ENCODE data around the gene ANKRD26. TPM values are rescaled to one million over a fixed set of nuclear protein-coding genes. Genes with fewer than 3 reads are reported as not detected.

ANKRD26 gene
- polyA plus RNA-seq, 2 of the 4 experiments (the other 2 are of a cell fraction): 4.0 to 4.1 TPM

GRCh38 chr10:27108165-27108564 is 7.9 kb upstream of the ANKRD26 start:
- FAIRE-seq (no peak), ATAC-seq (no peak), DNase-seq (ENCODE audit: low read depth in 1 of 2, low spot score in 1 of 2) (no peak)
- CTCF ChIA-PET: no interaction called here
- Histone ChIP-seq H3K9me3 (no peaks in the 10 kb centered on the region), H3K4me1 (no peaks in the 10 kb centered on the region; the same call in 2 of the 3 replicates), H3K4me2 (no peak overlapping the region), H3K27ac (no peak overlapping the region), H3K4me3 (no peak overlapping the region)
- POLR2A ChIA-PET: no interaction called here
- TF ChIP-seq KDM1A (IDR thresholded peaks at IDR 0.05; ENCODE audit: low read depth): no peak
- no peak for TF ChIP-seq HOXA7 (CRISPR knock-in tag; IDR thresholded peaks at IDR 0.05)
- no peak for TF ChIP-seq GATA3 (IDR thresholded peaks at IDR 0.05; ENCODE audit: borderline replicate concordance)
- TF ChIP-seq EHF (CRISPR knock-in tag; IDR thresholded peaks at IDR 0.05): no peak
- TF ChIP-seq BHLHE40 (IDR thresholded peaks at IDR 0.05; ENCODE audit: low read depth, low read length): no peak
- no peak for TF ChIP-seq RARB (CRISPR knock-in tag; IDR thresholded peaks at IDR 0.05)
- TF ChIP-seq, protein P1, sequence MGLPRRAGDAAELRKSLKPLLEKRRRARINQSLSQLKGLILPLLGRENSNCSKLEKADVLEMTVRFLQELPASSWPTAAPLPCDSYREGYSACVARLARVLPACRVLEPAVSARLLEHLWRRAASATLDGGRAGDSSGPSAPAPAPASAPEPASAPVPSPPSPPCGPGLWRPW (IDR thresholded peaks at IDR 0.05): no peak
- no peak for TF ChIP-seq ATOH8 (CRISPR knock-in tag; IDR thresholded peaks at IDR 0.05; ENCODE audit: low read depth)
- no peak for TF ChIP-seq CBX2 (IDR thresholded peaks at IDR 0.05; ENCODE audit: borderline replicate concordance, low read depth)
- 81% methylated on average over 3 of the region's 3 CpGs for WGBS (ENCODE audit: missing lambda C conversion rate)

DNA sequence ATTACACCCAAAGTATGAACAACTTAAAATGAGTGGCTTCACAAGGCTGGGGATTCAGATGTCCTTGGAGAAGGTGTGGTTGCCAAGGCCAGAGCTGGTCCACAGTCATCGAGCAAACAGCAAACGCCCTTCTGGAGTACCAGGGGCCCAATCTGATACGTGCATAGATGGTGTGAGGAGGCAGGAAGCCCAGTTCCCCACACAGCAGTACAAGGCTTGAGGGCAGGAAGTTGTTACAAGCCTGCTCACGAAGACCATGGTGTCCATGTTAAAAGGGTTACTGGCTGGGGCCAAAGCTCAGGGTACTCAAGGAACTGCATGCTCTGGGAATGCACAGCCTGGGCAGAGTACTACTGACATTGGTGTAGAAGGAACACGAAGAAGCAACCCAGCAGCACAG is 4.6 kb upstream of the ANKRD26 start:
- ChIA-PET POLR2A (no interaction called here), CTCF (no interaction called here)
- H3K27ac ChIP-seq: no peak overlapping the region
- WGBS (ENCODE audit: missing lambda C conversion rate): 90% methylated on average over 5 of the region's 5 CpGs
- DNase-seq (ENCODE audit: low read depth in 1 of 2, low spot score in 1 of 2) (no peak), ATAC-seq (no peak), FAIRE-seq (no peak)
- no peak overlapping the region for H3K4me2 ChIP-seq
- H3K4me1 ChIP-seq: no peaks in the 10 kb centered on the region
- TF ChIP-seq TP53 (CRISPR knock-in tag; IDR thresholded peaks at IDR 0.05): no peak
- TF ChIP-seq CHD4 (IDR thresholded peaks at IDR 0.05; ENCODE audit: borderline replicate concordance): no peak
- TF ChIP-seq RFX5 (IDR thresholded peaks at IDR 0.05): no peak
- TF ChIP-seq ESRRA (IDR thresholded peaks at IDR 0.05; ENCODE audit: borderline replicate concordance, low read length): no peak
- no peak for TF ChIP-seq EHF (CRISPR knock-in tag; IDR thresholded peaks at IDR 0.05)
- TF ChIP-seq, protein P2, sequence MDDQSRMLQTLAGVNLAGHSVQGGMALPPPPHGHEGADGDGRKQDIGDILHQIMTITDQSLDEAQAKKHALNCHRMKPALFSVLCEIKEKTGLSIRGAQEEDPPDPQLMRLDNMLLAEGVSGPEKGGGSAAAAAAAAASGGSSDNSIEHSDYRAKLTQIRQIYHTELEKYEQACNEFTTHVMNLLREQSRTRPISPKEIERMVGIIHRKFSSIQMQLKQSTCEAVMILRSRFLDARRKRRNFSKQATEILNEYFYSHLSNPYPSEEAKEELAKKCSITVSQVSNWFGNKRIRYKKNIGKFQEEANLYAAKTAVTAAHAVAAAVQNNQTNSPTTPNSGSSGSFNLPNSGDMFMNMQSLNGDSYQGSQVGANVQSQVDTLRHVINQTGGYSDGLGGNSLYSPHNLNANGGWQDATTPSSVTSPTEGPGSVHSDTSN (IDR thresholded peaks at IDR 0.05): no peak
- no peak for TF ChIP-seq ZC3H11A (IDR thresholded peaks at IDR 0.05)
- TF ChIP-seq HOXB13 (CRISPR knock-in tag; IDR thresholded peaks at IDR 0.05; ENCODE audit: low read depth): no peak
- TF ChIP-seq CHD2 (IDR thresholded peaks at IDR 0.05; ENCODE audit: low read length, partially characterized antibody): no peak
- no peak overlapping the region for H3K4me3 ChIP-seq
- H3K9me3 ChIP-seq: no peaks in the 10 kb centered on the region

DNA sequence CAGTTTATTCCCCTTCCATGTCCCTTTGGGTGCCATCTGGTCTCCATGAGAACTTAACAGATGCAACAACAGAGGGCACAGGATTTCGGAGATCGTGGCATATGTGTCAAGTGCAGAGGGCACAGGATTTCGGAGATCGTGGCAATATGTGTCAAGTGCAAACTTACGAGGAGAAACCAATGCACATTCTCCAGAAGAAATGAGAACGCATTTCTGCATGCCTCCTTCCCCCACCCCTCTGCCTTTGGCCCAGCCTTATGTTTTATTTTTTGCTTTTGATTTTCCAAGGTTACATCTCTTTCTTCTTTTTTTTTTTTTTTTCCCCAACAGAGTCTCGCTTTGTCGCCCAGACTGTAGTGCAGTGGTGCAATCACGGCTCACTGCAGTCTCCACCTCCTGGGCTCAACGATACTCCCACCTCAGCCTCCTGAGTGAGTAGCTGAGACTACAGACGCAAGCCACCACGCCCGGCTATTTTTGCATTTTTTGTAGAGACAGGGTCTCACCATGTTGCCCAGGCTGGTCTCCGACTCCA is 586 bp upstream of the ANKRD26 start:
- Histone ChIP-seq H3K4me1 (0 out of 3 replicates have a peak, but pooled peaks cover 4% of the 10 kb centered on the region), H3K4me2 (peak overlapping the region; percentile 84), H3K9me3 (no peaks in the 10 kb centered on the region), H3K4me3 (peak overlapping the region; percentile 58), H3K27ac (peak overlapping the region; percentile 87 to 94)
- FAIRE-seq (no peak), ATAC-seq (peak; percentile 46 to 59; a peak in 5 of 6 replicates), DNase-seq (ENCODE audit: low read depth in 1 of 2, low spot score in 1 of 2) (no peak)
- ChIA-PET CTCF (interaction anchor here (0.9 to 1.3 kb wide), 3 partner anchors 9 to 53 kb away, joined by 3 read pairs; partner anchors contain the start of gene YME1L1), POLR2A (interaction anchor here (0.6 to 1.4 kb wide), 3 partner anchors 9 to 245 kb away, joined by 3 to 4 read pairs (median 3); no protein-coding TSS in a partner anchor)
- WGBS (ENCODE audit: missing lambda C conversion rate): 58% methylated on average over 13 of the region's 14 CpGs
- TF ChIP-seq RAD21 (conservative IDR thresholded peaks at IDR 0.05 in 1 of 2, IDR thresholded peaks at IDR 0.05 in 1 of 2): no peak
- TF ChIP-seq JUN (IDR thresholded peaks at IDR 0.05): no peak
- no peak for TF ChIP-seq CHD2 (IDR thresholded peaks at IDR 0.05; ENCODE audit: low read length, partially characterized antibody)
- TF ChIP-seq FOSL2 (IDR thresholded peaks at IDR 0.05): no peak
- TF ChIP-seq FOSL2 (CRISPR knock-in tag; IDR thresholded peaks at IDR 0.05): no peak
- no peak for TF ChIP-seq HOXB5 (CRISPR knock-in tag; IDR thresholded peaks at IDR 0.05)
- no peak for TF ChIP-seq ATOH8 (CRISPR knock-in tag; IDR thresholded peaks at IDR 0.05; ENCODE audit: low read depth)
- no peak for TF ChIP-seq POLR2A (IDR thresholded peaks at IDR 0.05; ENCODE audit: low read length)
